Measurements from ENCODE around the gene PLXNA4.

- no peak for TF ChIP-seq POLR2AphosphoS5 (IDR thresholded peaks at IDR 0.05)
- TF ChIP-seq, protein P1, sequence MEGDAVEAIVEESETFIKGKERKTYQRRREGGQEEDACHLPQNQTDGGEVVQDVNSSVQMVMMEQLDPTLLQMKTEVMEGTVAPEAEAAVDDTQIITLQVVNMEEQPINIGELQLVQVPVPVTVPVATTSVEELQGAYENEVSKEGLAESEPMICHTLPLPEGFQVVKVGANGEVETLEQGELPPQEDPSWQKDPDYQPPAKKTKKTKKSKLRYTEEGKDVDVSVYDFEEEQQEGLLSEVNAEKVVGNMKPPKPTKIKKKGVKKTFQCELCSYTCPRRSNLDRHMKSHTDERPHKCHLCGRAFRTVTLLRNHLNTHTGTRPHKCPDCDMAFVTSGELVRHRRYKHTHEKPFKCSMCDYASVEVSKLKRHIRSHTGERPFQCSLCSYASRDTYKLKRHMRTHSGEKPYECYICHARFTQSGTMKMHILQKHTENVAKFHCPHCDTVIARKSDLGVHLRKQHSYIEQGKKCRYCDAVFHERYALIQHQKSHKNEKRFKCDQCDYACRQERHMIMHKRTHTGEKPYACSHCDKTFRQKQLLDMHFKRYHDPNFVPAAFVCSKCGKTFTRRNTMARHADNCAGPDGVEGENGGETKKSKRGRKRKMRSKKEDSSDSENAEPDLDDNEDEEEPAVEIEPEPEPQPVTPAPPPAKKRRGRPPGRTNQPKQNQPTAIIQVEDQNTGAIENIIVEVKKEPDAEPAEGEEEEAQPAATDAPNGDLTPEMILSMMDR (IDR thresholded peaks at IDR 0.05), result no peak
- no peak for TF ChIP-seq POLR2A (IDR thresholded peaks at IDR 0.05)
Observed at GRCh38 chr7:132105096-132105495, 471.2 kb downstream of the PLXNA4 start.
